Medulla oblongata (tissue), 1 donor: Measurements from ENCODE around the gene SPTSSA.
"Not testable (repeated sequence)": the region's sequence is repeated elsewhere in the genome, so short reads cannot be mapped to it uniquely, and the experiment has no call there.

Source experiments
- DNase-seq: peaks from one replicate; pipeline ENCODE4 v3.0.0-alpha.2; 2015; ENCODE audit errors: extremely low spot score

Gene SPTSSA

DNA sequence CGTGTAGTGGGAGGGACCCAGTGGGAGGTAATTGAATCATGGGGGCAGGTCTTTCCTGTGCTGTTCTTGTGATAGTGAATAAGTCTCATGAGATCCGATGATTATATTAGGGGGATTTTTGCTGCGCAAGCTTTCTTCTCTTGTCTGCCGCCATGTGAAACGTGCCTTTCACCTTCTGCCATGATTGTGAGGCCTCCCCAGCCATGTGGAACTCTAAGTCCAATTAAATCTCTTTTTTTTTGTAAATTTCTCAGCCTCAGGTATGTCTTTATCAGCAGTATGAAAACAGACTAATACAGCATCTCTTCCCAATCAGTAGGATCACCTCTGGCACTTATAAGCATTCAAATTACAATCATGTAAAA is 34.0 kb downstream of the SPTSSA start:
- not testable (repeated sequence) for DNase-seq

DNA sequence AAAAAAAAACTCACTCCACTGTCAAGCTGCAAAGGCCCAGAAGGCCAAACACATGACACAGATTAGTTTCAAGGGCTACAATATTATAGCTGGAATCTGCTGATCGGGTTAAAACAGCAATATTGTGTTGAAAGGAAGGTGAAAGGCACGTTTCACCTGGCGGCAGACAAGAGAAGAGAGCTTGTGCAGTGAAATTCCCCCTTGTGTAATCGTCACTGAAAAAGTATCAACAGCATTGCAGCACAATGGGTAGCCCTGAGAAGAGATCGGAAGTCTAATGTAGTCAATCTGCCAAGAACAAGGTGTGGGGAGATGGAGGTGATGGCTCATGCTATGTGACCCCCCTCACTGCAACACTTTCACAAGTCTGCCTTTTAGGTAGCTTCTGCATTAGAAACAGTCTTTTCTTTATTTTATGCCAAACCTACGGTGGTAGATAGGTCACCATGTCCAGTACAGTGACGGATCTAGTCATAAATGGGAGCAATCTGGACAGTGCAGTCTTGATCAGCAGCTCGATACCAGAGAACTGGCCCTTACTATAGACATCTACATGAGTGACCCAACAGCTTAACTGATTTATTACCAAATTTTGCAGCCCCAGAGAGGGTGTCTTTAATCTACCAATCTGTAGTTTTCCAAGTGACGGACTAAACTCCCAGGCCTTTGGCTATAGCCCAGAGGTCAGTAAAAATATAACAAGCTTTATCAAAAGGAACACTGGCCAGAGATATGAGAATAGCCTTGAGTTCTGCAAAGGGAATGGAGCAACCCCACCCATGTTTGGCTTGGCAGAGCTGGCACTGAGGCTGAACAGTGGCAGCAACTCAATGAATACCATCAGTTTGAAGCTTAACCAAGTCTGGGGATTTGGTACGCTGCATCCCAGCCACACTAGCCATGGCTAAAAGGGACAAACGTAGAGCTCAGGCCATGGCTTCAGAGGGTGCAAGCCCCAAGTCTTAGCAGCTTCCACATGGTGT is 35.4 kb downstream of the SPTSSA start:
- DNase-seq: no peak

DNA sequence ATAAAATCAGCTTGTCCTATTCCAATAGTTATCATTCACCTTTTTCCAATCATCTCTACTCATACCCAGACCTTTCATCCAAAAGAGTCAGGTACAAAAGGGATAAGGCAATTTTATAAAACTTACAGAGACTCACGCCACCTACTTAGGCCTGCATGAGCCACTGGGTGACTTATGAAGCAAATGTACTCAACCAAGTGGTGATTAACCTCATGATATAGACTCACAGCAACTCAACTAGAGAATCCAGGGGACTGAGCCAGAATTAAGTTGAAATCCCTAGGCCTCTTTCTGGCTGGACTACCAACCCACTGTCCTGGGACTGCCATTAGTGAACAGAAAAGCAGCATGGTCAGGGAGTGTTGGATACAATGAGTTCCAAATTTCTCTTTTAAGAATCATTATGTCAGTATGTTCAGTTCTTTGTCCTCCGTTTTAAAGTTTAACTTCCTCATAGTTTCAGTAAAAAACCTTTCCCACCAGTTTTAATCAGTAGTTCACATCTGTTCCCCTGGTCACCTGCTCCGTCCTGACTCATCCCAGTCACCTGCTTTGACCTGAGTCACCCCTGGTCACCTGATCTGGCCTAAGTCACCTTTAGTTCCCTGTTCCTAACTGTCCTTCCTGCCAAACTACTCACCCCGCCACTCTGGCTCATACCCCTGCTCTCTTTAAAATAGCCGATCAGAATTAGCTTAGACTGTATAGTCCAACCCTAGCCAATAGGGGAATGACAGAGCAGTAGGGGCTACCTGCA is 36.8 kb downstream of the SPTSSA start:
- DNase-seq: no peak

DNA sequence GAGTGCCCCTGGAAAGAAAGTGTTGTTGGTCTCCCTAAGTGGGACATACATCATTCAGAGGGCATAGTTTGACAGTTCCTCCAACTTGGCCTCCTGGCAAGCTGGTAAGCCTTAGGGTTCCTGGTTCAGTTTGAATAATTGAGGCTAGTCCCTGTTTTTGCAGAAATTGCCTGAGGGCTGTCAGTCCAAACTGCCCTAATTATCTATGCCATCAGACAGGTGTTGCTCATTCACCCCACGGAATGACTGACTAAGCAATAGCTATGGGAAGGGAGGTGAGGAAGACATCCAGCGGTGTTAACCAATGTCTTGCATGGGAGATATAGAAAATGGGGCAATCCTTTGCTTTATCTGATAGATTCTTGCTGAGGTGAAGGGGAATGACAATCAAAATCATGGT is 37.6 kb downstream of the SPTSSA start:
- DNase-seq: no peak

DNA sequence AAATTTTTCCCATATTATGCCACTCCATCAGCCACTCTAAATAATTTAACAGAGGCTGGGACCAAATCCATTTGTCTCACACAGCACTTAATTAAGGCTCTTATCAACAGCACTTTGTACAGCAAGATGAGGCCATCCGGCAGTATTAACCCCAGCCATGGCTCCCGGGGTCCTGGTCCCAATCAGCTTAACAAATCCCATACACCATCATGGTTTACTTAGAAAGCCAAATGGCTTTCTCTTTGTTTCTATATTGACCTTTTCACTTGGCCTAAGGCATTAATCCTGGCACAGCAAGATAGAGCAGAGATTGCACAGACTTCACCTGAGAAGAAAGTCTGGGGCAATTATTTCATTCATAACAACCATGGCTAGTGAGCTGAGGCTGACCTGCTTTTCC is 38.6 kb downstream of the SPTSSA start:
- DNase-seq: no peak

DNA sequence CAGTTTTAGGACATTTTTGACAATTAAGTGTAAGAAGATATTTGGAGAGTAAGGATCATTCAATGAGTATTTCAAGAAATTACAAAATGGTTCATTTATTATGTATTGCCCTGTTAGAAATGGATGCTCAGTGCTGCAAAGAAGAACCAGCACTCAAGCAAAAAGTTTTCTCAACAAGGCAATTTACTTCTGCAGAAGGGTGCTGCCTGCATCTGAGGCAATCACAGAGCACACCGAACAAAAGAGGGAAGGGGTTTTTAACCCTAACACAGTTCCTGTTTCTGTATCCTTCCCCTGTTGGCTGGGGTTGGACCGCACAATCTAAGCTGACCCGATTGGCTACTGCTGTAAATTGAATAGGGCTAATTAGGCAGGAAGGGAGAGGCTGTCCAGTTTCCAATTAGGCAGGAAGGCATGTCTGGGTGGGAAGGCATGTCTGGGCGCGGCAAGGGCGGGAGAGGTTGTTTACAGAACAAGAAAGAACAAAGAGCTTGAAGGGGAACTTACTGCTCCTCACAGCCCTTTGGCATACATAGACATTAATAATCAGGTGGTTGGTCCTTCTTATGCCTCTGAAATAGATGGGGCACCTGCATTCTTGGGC is 41.4 kb downstream of the SPTSSA start:
- no peak for DNase-seq

DNA sequence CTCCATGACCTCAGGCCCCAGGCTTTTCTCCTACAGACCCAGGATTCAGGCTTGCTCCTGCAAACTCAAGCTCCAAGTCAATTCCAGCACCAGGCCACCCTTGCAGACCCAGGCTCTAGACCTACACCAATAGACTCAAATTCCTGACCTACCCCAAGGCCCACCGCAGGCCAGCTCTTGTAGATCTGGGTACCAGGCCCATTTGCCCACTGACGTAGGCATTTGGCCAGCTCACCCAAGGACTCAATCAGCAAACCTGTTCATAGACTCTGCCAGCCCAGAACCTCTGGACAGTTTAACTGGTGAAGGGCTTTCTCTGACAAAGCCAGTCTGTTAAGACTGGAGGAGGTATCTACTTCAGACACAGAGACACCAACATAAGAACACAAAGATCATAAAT is 52.3 kb downstream of the SPTSSA start:
- no peak for DNase-seq

DNA sequence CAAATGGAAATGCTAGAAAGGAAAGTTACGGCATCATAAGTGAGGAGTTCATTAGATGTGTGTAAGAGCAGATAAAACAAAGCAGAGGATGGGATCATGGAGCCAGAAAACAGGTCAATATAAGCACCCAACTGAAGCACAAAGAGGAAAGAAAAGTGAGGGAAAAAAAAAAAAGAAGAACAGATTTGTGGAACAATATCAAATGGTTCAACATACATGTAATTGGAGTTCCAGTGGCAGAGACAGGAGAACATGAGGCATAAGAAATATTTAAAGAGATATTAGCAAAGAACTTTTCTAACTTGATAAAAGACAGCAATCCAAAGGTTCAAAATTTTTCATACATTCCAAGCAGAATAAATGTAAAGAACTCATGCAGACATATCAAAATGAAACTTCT is 54.1 kb downstream of the SPTSSA start:
- no peak for DNase-seq

DNA sequence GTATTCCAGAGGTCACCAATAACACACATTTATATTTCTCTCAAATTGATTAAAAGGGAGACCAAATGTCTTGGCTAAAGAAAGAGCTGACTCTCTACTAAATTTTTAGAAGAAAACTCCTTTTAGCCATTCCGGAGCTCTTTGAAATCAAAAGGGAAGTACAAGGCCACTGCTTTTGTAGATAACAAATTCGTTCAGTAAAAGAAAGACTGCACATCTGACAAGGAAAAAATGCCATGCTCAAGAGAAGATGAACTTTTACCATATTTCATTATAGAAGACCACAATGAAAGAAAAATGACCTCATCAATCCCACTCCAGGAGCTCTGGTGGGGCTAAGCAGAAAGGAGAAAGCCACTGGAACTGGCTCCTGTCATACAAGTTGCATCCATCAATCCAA is 57.6 kb downstream of the SPTSSA start:
- no peak for DNase-seq

DNA sequence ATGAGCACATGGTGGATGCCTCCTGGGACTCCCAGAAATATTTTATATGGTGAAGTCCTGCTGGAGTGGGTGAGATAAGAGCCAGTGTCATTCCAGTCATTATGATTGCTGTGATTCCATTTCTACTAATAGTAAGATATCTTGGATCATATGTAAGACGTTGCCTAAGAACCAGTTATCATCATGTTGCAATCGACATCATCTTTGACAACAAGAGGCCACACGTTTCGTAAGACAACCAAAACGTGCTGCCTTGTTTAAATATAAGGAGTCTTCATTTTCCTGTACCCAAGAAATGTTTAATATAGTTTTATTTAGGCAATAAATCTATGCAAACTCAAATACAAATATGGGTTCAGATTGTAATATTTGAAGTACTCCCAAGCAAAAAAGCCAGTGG is 58.4 kb downstream of the SPTSSA start:
- no peak for DNase-seq

DNA sequence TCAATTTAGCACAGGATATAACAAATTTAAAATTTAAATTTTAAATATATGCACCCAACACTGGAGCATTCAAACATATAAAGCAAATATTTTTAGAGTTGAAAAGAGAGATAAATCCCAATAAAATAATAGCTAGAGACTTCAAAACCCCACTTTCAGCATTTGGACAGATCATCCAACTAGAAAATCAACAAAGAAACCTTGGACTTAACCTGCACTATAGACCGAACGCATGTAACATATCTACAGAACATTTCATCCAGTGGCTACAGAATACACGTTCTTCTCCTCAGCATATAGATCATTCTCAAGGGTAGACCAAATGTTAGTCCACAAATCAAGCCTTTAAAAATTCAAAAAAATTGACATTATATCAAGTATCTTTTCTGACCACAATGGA is 64.0 kb downstream of the SPTSSA start:
- no peak for DNase-seq

DNA sequence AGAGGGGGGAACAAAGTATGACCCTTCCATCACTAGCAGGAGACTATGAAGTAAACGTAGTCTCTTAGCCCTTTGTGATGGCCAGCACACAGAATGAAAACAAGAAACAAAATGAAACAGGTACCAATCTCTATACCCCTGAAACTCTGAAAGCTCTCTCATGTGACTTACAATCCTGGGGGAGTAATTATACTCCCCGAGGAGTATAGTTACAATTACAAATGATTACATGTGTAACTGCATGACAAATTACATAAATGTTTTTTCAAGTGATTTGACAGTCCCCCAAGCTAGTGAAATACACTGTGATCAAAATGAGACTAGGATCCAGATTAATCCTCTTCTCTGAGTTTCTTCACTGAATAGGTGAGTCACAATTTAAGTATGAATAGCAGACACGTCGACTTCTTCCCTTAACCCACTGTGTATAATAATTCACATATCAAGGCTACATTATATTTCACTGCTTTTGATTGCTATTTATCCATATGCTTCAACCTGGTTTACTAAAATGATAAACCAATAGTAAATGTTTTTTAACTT is 74.0 kb downstream of the SPTSSA start:
- DNase-seq: no peak

DNA sequence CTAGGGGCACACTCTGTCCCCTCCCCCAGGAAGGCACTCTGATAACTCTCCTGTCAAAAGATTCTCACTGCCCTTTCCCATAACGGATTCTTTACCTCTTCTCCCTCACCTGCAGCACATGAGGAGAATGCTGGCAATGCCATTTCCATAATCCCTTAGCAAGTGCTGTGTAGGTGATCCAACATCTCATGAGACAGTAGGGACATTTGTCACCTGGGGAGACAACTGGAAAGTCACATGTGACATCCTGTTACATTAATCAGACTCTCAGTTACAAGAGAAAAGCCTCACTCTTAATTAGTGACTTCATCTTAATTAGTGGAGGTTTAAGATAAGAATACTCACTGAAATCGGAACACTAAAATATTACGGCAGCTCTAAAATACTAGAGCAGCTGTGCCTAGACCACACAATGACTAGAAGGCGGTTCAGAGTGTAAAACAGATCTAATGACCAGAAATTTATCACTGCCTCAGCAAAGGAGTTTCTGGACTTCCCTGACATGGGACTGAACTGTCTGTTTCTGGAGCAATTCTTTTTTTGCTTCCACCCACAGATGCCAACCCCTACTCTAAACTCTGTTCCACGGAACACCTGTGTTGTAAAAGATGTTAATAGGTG is 75.1 kb downstream of the SPTSSA start:
- DNase-seq: no peak

DNA sequence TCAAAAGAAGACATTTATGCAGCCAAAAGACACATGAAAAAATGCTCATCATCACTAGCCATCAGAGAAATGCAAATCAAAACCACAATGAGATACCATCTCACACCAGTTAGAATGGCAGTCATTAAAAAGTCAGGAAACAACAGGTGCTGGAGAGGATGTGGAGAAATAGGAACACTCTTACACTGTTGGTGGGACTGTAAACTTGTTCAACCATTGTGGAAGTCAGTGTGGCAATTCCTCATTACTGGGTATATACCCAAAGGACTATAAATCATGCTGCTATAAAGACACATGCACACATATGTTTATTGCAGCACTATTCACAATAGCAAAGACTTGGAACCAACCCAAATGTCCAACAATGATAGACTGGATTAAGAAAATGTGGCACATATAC is 76.2 kb downstream of the SPTSSA start:
- not testable (repeated sequence) for DNase-seq

DNA sequence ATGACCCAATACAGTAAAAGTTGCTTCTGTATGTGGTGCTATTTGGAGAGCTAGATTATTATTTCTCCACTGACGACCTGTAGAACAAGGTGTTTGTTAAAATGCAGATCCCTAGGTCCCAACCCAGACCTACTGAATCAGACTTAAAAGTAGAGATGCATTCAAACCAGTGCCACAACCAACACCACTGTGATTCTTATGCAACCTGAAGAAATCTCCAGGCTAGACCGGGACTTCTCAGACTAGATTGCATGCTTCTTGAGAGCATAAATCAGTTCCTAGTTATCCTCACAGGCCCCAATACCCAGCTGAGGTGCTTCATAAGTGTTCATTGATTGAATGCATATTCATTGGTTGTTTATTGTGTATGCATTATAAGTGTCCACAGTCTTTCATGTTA is 78.2 kb downstream of the SPTSSA start:
- DNase-seq: no peak
